Epithelial cell of alveolus of lung (primary cell): ENCODE data around the gene C11orf91. TPM values are rescaled to one million over a fixed set of nuclear protein-coding genes. Genes with fewer than 3 reads are reported as not detected.

Experiments used
- total RNA-seq: library from RNA; depleted of rRNA; stranded (reverse); fragments of >200 nt; gene quantifications from 2 replicates; pipeline ENCODE4 v1.2.1, GENCODE V29; 2015

The C11orf91 gene, protein sequence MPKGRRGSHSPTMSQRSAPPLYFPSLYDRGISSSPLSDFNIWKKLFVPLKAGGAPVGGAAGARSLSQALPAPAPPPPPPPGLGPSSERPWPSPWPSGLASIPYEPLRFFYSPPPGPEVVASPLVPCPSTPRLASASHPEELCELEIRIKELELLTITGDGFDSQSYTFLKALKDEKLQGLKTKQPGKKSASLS
- total RNA-seq = not detected in 2 replicates

DNA sequence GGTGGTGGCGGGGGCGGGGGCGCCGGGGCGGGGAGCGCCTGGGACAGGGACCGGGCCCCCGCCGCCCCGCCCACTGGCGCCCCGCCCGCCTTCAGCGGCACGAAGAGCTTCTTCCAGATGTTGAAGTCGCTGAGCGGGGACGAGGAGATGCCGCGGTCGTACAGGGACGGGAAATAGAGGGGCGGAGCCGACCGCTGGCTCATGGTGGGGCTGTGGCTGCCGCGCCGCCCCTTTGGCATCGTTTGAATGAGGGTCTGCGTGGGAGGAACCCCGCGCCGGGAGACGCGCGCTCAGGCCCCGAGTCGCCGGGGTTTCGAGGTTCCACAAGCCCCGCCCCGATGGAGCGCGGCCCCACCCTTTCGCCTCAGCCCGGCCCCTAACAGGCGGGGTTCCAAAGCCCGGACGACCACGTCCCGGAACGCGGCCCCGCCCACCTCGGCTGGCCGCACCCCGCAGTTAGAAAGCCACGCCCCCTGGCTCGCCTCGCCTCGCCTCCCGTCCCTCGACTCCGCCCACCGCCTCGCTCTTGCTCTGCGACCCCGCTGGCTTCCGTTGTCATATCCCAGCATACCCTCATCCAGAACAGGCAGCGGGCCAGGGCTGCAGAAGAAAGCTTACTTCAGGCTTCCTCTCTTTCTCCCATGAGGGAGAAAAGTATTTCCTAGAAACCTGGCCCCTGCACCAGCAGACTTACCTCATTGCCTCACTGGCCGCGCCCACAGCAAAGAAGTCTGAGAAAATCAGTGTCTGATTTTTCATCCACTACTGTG, at the start of gene C11orf91:
Gene C11orf91, minus strand, starts transcription at position 325 of the 770 bp plus-strand sequence. Its CDS starts 86 bp downstream, at position 239.

DNA sequence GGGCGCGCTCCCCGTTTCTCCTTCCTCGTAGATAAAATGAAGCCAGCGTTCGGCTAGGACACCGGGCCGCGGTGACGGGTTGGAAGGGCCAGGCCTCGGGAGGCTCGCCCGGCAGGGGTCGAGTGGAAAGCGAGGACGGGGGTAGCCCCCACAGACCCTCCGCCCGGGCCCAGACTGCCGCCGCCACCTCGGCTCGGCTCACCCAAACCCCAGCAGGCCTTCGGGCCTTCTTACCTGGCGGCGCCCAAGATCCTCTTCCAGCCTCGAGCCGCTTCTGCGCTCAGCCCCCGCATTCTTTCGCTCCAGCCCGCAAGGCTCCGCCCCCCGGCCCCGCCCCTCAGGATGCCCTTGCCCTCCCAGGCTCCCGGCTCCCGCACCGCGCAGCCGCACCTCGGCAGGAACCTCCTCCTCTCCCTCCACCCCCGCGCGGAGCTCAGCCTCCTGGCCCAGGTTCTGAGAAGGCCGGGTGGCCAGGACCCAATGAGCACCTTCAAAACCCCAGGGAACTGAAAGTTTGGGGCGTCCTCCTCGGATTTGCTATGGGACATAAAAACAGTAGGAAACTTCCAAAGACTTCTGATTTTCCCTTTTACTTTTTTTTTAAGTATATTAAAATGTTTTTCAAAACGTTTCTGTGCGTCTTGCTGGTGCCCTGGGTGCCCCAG, 35.7 kb upstream of the C11orf91 start, which contains the start of gene CD59:
Gene CD59, minus strand, starts transcription at position 276 of the 665 bp plus-strand sequence. CDS start 13,978 bp downstream, outside the sequence.

Other genes with a start within 250 kb of the C11orf91 start
- 375 and 413 TPM in 2 replicates for gene CD59, start 35.6 kb upstream of the C11orf91 start, total RNA-seq
- 24.0 and 27.4 TPM in 2 replicates for gene FBXO3, start 73.7 kb upstream of the C11orf91 start, total RNA-seq
- 0.39 and 2.2 TPM in 2 replicates for gene LMO2, start 191.2 kb upstream of the C11orf91 start, total RNA-seq